GM20000 (cell line): ENCODE measurements around the gene DDX52.
A peak's percentile ranks its signal among the peaks of the same experiment; 100 is the strongest.
"Not testable (repeated sequence)": the region's sequence is repeated elsewhere in the genome, so short reads cannot be mapped to it uniquely, and the experiment has no call there.

Experiments used
- DNase-seq: peaks from one replicate; pipeline ENCODE4 v3.0.0; 2012; ENCODE audit warnings: low spot score
- CTCF ChIP-seq: IDR thresholded peaks from 2 replicates; pipeline ENCODE4 v1.5.1; 2012; ENCODE audit warnings: mild to moderate bottlenecking, control low read depth; ENCODE audit errors: extremely low read depth, missing control alignments

DDX52 gene

GRCh38 chr17:37643118-37643766 lies at the start of gene DDX52:
TSS of gene DDX52 (minus strand) at chr17:37643446. CDS start at chr17:37643420, 26 bp downstream.
- TF ChIP-seq CTCF, result no peak
- DNase-seq, result peak; percentile 90

- no peak for TF ChIP-seq CTCF
- no peak for DNase-seq
Observed at GRCh38 chr17:37691807-37692206, 48.6 kb upstream of the DDX52 start.

- TF ChIP-seq CTCF, result no peak
- no peak for DNase-seq
Observed at GRCh38 chr17:37689317-37689716, 46.1 kb upstream of the DDX52 start.

GRCh38 chr17:37683454-37683984 lies 40.3 kb upstream of the DDX52 start:
- TF ChIP-seq CTCF, result no peak
- no peak for DNase-seq

- no peak for TF ChIP-seq CTCF
- no peak for DNase-seq
Observed at GRCh38 chr17:37682007-37682406, 38.8 kb upstream of the DDX52 start.

- not testable (repeated sequence) for DNase-seq
Observed at GRCh38 chr17:37679995-37680394, 36.7 kb upstream of the DDX52 start.

GRCh38 chr17:37678036-37678435 lies 34.8 kb upstream of the DDX52 start:
- no peak for DNase-seq
- TF ChIP-seq CTCF, result no peak

GRCh38 chr17:37677021-37677420 lies 33.8 kb upstream of the DDX52 start:
- DNase-seq, result no peak

More at GRCh38 chr17:37677021-37677420, 33.8 kb upstream of the DDX52 start:
- no peak for TF ChIP-seq CTCF
